ENCODE measurements around the gene CNMD.

The CNMD gene

GRCh38 chr13:52677823-52678222 is 61.8 kb downstream of the CNMD start:
- Histone ChIP-seq H3K27me3 (replicated peaks; ENCODE audit: control insufficient read depth, insufficient read depth, low read length) (no peaks in the 10 kb centered on the region), H3K4me3 (replicated peaks; ENCODE audit: low read depth, low read length) (no peak overlapping the region), H3K36me3 (ENCODE audit: control insufficient read depth, insufficient read depth, low read length) (peaks cover 3% of the 10 kb centered on the region)
- DNase-seq (ENCODE audit: extremely low read depth, insufficient read length) = no peak
- TF ChIP-seq, protein P1, sequence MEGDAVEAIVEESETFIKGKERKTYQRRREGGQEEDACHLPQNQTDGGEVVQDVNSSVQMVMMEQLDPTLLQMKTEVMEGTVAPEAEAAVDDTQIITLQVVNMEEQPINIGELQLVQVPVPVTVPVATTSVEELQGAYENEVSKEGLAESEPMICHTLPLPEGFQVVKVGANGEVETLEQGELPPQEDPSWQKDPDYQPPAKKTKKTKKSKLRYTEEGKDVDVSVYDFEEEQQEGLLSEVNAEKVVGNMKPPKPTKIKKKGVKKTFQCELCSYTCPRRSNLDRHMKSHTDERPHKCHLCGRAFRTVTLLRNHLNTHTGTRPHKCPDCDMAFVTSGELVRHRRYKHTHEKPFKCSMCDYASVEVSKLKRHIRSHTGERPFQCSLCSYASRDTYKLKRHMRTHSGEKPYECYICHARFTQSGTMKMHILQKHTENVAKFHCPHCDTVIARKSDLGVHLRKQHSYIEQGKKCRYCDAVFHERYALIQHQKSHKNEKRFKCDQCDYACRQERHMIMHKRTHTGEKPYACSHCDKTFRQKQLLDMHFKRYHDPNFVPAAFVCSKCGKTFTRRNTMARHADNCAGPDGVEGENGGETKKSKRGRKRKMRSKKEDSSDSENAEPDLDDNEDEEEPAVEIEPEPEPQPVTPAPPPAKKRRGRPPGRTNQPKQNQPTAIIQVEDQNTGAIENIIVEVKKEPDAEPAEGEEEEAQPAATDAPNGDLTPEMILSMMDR (IDR thresholded peaks at IDR 0.05; ENCODE audit: insufficient read depth, low read length, poor library complexity, severe bottlenecking) = no peak

- Histone ChIP-seq H3K4me3 (replicated peaks; ENCODE audit: low read depth, low read length) (no peak overlapping the region), H3K36me3 (ENCODE audit: control insufficient read depth, insufficient read depth, low read length) (no peaks in the 10 kb centered on the region; the same call in none of the 2 replicates), H3K27me3 (replicated peaks; ENCODE audit: control insufficient read depth, insufficient read depth, low read length) (no peaks in the 10 kb centered on the region)
- DNase-seq (ENCODE audit: extremely low read depth, insufficient read length) = no peak
- TF ChIP-seq, protein P1 (IDR thresholded peaks at IDR 0.05; ENCODE audit: insufficient read depth, low read length, poor library complexity, severe bottlenecking) = no peak
Measured at GRCh38 chr13:52673465-52673864, 66.2 kb downstream of the CNMD start.

- TF ChIP-seq, protein P1 (IDR thresholded peaks at IDR 0.05; ENCODE audit: insufficient read depth, low read length, poor library complexity, severe bottlenecking) = no peak
- Histone ChIP-seq H3K4me3 (replicated peaks; ENCODE audit: low read depth, low read length) (no peak overlapping the region), H3K36me3 (ENCODE audit: control insufficient read depth, insufficient read depth, low read length) (peaks cover 2% of the 10 kb centered on the region), H3K27me3 (replicated peaks; ENCODE audit: control insufficient read depth, insufficient read depth, low read length) (no peaks in the 10 kb centered on the region)
- no peak for DNase-seq (ENCODE audit: extremely low read depth, insufficient read length)
Measured at GRCh38 chr13:52670726-52671125, 68.9 kb downstream of the CNMD start.

GRCh38 chr13:52669677-52670076 is 69.9 kb downstream of the CNMD start:
- TF ChIP-seq, protein P1 (IDR thresholded peaks at IDR 0.05; ENCODE audit: insufficient read depth, low read length, poor library complexity, severe bottlenecking) = no peak
- no peak for DNase-seq (ENCODE audit: extremely low read depth, insufficient read length)
- H3K27me3 ChIP-seq (replicated peaks; ENCODE audit: control insufficient read depth, insufficient read depth, low read length) = no peaks in the 10 kb centered on the region
- H3K36me3 ChIP-seq (ENCODE audit: control insufficient read depth, insufficient read depth, low read length) = peaks cover 2% of the 10 kb centered on the region
- H3K4me3 ChIP-seq (replicated peaks; ENCODE audit: low read depth, low read length) = no peak overlapping the region

GRCh38 chr13:52665325-52665724 is 74.3 kb downstream of the CNMD start:
- peaks cover 2% of the 10 kb centered on the region for H3K36me3 ChIP-seq (ENCODE audit: control insufficient read depth, insufficient read depth, low read length)
- DNase-seq (ENCODE audit: extremely low read depth, insufficient read length) = peak; percentile 14
- no peaks in the 10 kb centered on the region for H3K27me3 ChIP-seq (replicated peaks; ENCODE audit: control insufficient read depth, insufficient read depth, low read length)
- no peak overlapping the region for H3K4me3 ChIP-seq (replicated peaks; ENCODE audit: low read depth, low read length)
- TF ChIP-seq, protein P1 (IDR thresholded peaks at IDR 0.05; ENCODE audit: insufficient read depth, low read length, poor library complexity, severe bottlenecking) = peak; percentile 50

DNA sequence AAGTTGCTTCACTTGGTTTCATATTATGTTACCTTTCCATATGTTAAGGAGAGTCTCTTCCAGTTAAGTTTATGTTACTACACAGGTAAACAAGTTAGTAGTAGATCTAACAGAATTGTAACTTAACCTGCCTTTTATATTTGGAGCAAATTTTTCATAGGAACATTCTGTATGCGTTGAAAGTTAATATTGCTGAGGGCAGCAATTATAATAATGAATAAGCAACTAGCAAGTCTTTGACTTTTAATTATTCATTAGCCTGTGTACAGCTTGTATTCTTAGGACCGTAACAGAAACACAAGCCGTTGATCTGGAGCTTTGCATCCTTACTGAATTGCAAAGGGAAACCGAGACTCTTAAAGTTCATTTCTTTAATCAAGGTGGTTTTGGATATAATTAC is 75.3 kb downstream of the CNMD start:
- Histone ChIP-seq H3K36me3 (ENCODE audit: control insufficient read depth, insufficient read depth, low read length) (peaks cover 2% of the 10 kb centered on the region), H3K27me3 (replicated peaks; ENCODE audit: control insufficient read depth, insufficient read depth, low read length) (no peaks in the 10 kb centered on the region), H3K4me3 (replicated peaks; ENCODE audit: low read depth, low read length) (no peak overlapping the region)
- TF ChIP-seq, protein P1 (IDR thresholded peaks at IDR 0.05; ENCODE audit: insufficient read depth, low read length, poor library complexity, severe bottlenecking) = no peak
- DNase-seq (ENCODE audit: extremely low read depth, insufficient read length) = no peak
